Amygdala (tissue), 56 donors: ENCODE measurements around the gene NPHP4.

Source experiments
- DNase-seq, 56 donors: peaks; one replicate each; lab custom pipeline; 2025; lab: John Stamatoyannopoulos, UW

The NPHP4 gene

GRCh38 chr1:5956022-5956830, 36.0 kb downstream of the NPHP4 start:
- DNase-seq, result no peak

DNA sequence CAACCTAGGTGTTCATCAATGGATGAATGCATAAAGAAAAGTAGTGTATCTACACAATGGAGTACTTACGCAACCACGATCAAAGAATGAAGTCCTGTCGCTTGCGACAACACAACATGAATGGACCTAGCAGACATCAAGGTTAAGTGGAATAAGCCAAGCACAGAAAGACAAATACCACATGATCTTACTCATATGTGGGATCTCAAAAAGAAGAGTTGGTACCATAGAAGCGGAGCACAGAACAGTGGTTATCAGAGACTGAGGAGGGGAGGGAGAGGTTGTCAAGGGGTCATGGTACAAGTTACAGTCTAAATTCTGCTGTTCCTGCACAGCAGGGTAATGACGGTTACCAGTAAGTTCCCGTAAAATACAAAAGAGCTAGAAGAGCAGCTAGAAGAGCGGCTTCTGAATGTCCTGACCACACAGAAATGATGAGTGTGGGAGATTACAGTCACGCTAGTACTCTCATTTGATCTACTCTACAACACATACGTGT, 36.7 kb downstream of the NPHP4 start:
- DNase-seq, result no peak

GRCh38 chr1:5954964-5955363, 37.3 kb downstream of the NPHP4 start:
- DNase-seq, result no peak

DNA sequence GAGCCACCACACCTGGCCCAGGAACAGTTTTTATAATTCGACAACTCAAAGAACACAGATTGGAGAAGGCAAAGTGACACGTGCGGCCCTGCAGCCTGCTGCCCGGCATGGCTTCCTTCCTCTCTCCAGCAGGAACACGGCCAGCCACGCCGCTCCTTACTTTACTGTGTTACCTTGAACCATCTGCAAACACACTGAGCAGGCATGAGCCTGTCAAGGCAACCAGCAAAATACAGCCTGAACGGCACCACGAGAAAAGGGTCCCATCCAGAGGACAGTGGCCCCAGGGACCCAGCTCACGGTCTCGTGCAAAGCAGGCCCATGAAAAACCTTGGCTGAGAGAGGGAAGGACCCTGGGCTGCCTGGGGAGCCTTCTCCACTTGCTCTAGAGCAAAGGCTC, 38.8 kb downstream of the NPHP4 start:
- DNase-seq, result no peak

GRCh38 chr1:5951846-5952410, 40.3 kb downstream of the NPHP4 start:
- no peak for DNase-seq

DNA sequence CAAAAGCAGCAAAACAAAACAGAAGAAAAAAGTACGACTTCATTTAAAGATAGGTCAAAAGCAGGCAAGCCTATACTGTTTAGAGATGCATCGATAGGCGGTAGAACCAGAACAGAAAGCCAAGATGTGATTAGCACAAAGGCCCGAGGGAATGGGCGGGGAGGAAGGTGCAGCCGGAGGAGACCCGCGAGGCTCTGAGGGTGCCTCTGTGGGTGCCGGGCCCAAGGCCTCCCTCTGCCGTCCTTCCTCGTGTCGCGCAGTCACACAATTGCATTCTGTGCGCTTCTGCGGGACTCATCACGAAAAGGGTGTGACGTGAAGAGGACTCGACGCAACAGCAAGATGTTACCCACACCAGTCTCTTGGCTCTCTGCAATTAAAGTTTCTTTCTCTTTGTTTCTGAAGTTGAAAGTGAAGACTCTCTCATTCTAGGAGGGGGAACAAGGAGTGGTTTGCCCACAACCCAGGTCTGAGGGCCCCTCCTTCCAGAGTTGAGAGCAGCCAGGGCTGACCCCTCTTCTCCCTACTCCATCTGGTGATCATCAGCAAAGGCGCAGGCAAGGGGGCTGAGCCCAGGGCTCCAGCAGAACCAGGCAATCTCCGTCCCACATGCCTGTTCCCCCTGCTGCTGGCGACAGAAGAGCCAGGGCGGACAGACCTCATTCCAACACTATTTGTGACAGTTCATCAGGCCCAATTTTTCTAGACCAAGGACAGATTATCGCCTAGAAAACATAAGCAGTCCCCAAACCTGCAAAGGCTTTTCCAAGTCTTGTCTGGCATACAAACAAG, 41.0 kb downstream of the NPHP4 start:
- no peak for DNase-seq

GRCh38 chr1:5950201-5950895, 41.9 kb downstream of the NPHP4 start:
- no peak for DNase-seq

DNA sequence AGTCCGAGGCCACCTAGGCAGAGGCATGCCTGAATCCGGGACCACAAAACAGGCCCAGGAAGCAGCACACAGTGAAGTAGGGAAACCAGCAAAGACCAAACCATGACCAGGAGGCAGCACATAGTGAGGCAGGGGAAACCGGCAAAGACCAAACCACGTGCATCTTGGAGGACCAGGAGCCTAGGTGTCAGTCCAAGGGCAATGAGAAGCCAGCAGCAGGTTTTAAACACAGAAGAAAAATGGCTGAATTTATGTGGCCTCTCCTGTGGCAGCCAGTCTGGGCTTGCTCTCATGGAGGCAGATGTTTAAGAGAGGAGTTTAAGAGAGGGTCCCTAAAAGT, 42.5 kb downstream of the NPHP4 start:
- no peak for DNase-seq

DNA sequence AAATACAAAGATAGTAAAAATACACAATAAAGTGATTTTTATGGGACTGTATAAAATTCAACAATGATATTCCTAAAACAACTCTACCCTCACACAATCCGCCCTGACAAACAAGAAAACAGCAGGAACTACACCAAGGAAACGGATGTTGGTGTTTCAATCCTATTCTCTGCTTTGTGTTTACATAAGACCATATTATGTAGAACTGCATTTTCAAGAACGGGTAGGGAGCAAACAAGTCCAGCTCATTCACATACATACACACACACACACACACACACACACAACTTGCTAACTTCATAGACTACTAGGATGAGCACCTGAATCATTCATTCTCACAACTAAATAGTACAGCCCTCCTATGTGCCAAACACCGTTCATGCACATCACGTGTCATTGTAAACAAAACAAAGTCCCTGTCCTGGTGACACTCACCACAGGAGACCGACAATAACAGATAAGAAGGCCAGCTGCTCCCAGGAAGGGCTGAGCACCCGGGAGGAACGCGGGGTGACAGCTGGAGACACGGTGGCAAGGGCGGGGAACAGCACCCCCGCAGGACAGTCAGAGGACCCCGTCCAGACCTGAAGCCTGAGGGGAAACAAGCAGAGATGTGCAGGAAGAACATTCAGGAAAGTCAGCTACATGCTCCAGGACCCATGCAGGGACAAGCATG, 43.0 kb downstream of the NPHP4 start:
- no peak for DNase-seq

- DNase-seq, result no peak
Measured at GRCh38 chr1:5948681-5949005, 43.6 kb downstream of the NPHP4 start.

DNA sequence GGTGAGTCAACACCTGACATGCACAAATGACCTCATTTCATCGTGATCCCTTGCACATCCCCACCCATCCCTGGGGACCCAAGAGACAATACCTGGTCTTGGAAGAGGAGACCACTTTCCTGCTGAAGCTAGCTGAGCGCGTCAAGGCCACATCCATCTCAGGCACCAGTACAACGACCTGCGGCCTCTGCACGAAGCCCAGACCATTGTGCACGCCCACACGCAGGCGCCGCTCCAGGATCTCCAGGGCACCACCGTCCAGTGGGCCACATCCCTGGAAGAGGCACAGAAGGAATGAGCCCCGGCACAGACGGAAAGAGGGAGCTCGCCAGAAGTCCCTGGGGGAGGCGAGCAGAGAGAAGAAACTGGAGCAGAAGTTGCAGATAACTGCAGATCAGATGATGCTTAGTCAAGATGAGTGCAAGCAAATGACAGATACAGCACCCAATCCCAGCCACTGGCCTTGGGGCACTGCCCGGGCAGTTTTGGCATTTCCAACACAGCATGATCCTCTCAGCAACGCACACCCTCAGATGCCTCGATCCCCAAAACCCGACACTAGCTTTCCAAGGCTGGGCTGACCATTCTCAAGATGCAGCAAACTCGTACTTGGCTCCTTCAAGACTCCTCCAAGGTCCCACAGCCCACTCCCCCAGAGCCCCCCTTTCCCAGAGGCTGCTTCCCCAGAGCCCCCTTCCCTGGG, 44.1 kb downstream of the NPHP4 start:
- no peak for DNase-seq

- no peak for DNase-seq
Measured at GRCh38 chr1:5947071-5947821, 45.0 kb downstream of the NPHP4 start.

DNA sequence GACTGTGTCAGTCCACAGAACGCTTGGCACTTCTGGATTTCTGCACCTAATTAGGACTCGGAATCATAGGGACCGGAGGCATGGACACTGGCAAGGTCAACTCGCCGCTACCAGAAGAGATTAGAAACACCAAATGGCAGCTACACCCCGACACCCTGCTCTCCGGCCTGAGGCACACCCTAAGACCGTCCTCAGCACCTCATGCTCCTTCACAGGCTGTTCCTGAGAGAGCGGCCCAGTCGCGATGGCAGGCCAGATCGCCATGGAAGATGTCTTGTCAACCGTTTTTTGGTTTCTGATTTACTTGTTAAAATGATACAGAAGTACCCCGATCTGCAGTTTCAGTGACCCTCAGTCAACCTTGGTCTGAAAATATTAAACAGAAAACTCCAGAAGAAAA, 46.8 kb downstream of the NPHP4 start:
- no peak for DNase-seq

DNA sequence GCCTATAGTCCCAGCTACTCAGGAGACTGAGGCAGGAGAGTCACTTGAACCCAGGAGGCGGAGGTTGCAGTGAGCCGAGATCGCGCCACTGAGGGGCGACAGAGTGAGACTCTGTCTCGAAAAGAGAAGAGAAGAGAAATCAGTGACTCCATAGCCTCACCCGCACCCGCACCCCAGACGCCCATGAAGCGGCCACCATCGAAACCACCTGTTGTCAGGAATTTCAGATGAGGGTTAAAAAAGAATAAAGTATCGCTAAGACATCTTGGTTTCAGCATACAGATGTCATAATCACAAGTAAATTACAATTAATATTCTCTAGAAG, 47.4 kb downstream of the NPHP4 start:
- DNase-seq, result no peak

GRCh38 chr1:5944154-5944842, 47.9 kb downstream of the NPHP4 start:
- DNase-seq, result no peak

- DNase-seq, result no peak
Measured at GRCh38 chr1:5943343-5944124, 48.7 kb downstream of the NPHP4 start.

DNA sequence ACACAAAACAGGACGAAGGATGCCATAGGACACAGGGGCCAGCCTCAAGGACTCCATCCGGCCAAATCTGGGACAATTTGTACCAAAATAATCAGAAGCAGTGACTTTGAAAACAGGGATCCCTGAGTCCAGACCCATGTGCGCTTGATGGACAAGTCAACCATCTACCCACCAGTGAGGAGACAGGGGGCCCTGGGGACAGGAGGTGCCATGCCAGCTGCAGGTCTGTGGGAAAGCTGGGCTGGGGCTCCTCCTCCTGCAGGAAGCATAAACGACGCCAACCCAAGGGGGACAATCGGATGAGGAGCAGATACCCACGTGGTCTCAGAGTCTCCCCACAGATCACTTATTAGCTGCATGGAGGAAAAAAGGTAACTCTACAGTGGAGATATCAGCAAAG, 50.6 kb downstream of the NPHP4 start:
- no peak for DNase-seq
